HepG2 (cell line): ENCODE measurements around the gene MAN1A1. TPM values are rescaled to one million over a fixed set of nuclear protein-coding genes. Genes with fewer than 3 reads are reported as not detected.

ENCODE experiments used
- ARID4A ChIP-seq: sonication (generic); formaldehyde crosslinking; IDR thresholded peaks from 2 replicates; pipeline ENCODE4 v1.5.0; 2020; ENCODE audit warnings: mild to moderate bottlenecking, missing genetic modification reagents, borderline replicate concordance
- ARID5B ChIP-seq: IDR thresholded peaks from 2 replicates; pipeline ENCODE4 v1.4.0; 2020; ENCODE audit warnings: mild to moderate bottlenecking, missing genetic modification reagents
- ARNTL ChIP-seq: sonication (generic); formaldehyde crosslinking; IDR thresholded peaks from 2 replicates; pipeline ENCODE4 v1.4.0; 2020; ENCODE audit warnings: mild to moderate bottlenecking, missing genetic modification reagents
- DRAP1 ChIP-seq: IDR thresholded peaks from 2 replicates; pipeline ENCODE4 v1.6.1; 2016; ENCODE audit warnings: missing genetic modification reagents, missing compliant biosample characterization
- FOXO1 ChIP-seq: sonication (generic); formaldehyde crosslinking; IDR thresholded peaks from 2 replicates; pipeline ENCODE4 v1.4.0; 2020; ENCODE audit warnings: missing genetic modification reagents
- HMGA1 ChIP-seq: sonication (generic); formaldehyde crosslinking; conservative IDR thresholded peaks from 2 replicates; pipeline ENCODE4 v1.4.0; 2020; ENCODE audit warnings: missing genetic modification reagents
- NFYC ChIP-seq: IDR thresholded peaks from 2 replicates; pipeline ENCODE4 v1.6.1; 2016; ENCODE audit warnings: missing genetic modification reagents, missing compliant biosample characterization
- NKX3-1 ChIP-seq: sonication (generic); formaldehyde crosslinking; IDR thresholded peaks from 2 replicates; pipeline ENCODE4 v1.5.0; 2020; ENCODE audit warnings: missing genetic modification reagents
- PBX2 ChIP-seq: IDR thresholded peaks from 2 replicates; pipeline ENCODE4 v1.6.1; 2016; ENCODE audit warnings: control low read depth
- PITX1 ChIP-seq: sonication (generic); formaldehyde crosslinking; IDR thresholded peaks from 2 replicates; pipeline ENCODE4 v1.5.1; 2020; ENCODE audit warnings: mild to moderate bottlenecking, missing genetic modification reagents
- SKI ChIP-seq: fragments of 450-650 bp; IDR thresholded peaks from one replicate; pipeline ENCODE4 v1.6.1; 2018; ENCODE audit warnings: mild to moderate bottlenecking; ENCODE audit not compliant: partially characterized antibody
- SMARCC2 ChIP-seq: fragments of 450-650 bp; IDR thresholded peaks from 2 replicates; pipeline ENCODE4 v1.6.1; 2017; ENCODE audit warnings: antibody characterized with exemption, mild to moderate bottlenecking
- ZBTB37 ChIP-seq: sonication (generic); formaldehyde crosslinking; IDR thresholded peaks from 2 replicates; pipeline ENCODE4 v1.4.0; 2020; ENCODE audit warnings: mild to moderate bottlenecking, missing genetic modification reagents
- ZFP91 ChIP-seq: sonication (generic); formaldehyde crosslinking; IDR thresholded peaks from 2 replicates; pipeline ENCODE4 v1.9.0; 2022; ENCODE audit warnings: missing genetic modification reagents, mild to moderate bottlenecking, borderline replicate concordance
- ZMAT3 ChIP-seq: sonication (generic); formaldehyde crosslinking; conservative IDR thresholded peaks from 2 replicates; pipeline ENCODE4 v1.7.0; 2021; ENCODE audit warnings: missing genetic modification reagents
- ZNF468 ChIP-seq: sonication (generic); formaldehyde crosslinking; IDR thresholded peaks from 2 replicates; pipeline ENCODE4 v1.8.0; 2022; ENCODE audit warnings: mild to moderate bottlenecking, moderate library complexity, missing genetic modification reagents
- ZNF792 ChIP-seq: IDR thresholded peaks from 2 replicates; pipeline ENCODE4 v1.6.1; 2016
- polyA plus RNA-seq, 8 experiments: library from polyadenylated mRNA; depleted of rRNA in 3 of 8; stranded (reverse) in 7 of 8; unstranded in 1 of 8; fragments of >200 nt; fragmentation: Illumina TruSeq in 4 of 8; extraction: Trizol in 4 of 8; gene quantifications; 2 replicates each; pipeline versions ENCODE4 v1.2.1 to v1.2.3, GENCODE V29; 2011 to 2016; ENCODE audit warnings: low read depth in 4 of 8, missing spikeins in 1 of 8, mixed read lengths in 1 of 8; ENCODE audit not compliant: insufficient read depth in 1 of 8
- total RNA-seq, 5 experiments: library from RNA; depleted of rRNA; stranded (reverse); fragments of >200 nt; fragmentation: Illumina TruSeq; extraction: Trizol; gene quantifications; 2 replicates each; pipeline ENCODE4 v1.2.3, GENCODE V29; 2016; ENCODE audit warnings: low read depth in 1 of 5

Gene MAN1A1
- total and polyA plus RNA-seq, 2 of the 13 experiments (the other 11 are each of a cell fraction or from before 2014, with no cell fraction given) = 156 to 236 TPM

- TF ChIP-seq ARID5B (CRISPR knock-in tag) (peak; percentile 99), PITX1 (peak; percentile 100), NFYC (CRISPR knock-in tag) (0 out of 2 replicates have a peak, but pooled peaks have one; percentile 6), ZMAT3 (0 out of 2 replicates have a peak, but pooled peaks have one; percentile 62), ARID4A (CRISPR knock-in tag) (peak; percentile 82), NKX3-1 (peak; percentile 79), ZBTB37 (CRISPR knock-in tag) (0 out of 2 replicates have a peak, but pooled peaks have one; percentile 11), ZNF468 (CRISPR knock-in tag) (no peak), ARNTL (CRISPR knock-in tag) (peak; percentile 83), PBX2 (CRISPR knock-in tag) (peak; percentile 52; the same call in 1 of the 2 replicates), DRAP1 (CRISPR knock-in tag) (peak; percentile 56; the same call in 1 of the 2 replicates), FOXO1 (CRISPR knock-in tag) (peak; percentile 95), SMARCC2 (no peak), ZNF792 (CRISPR knock-in tag) (peak; percentile 35; the same call in 1 of the 2 replicates), HMGA1 (CRISPR knock-in tag) (no peak), SKI (peak; percentile 69), ZFP91 (CRISPR knock-in tag) (peak; percentile 83)
These were observed 2.0 kb downstream of the MAN1A1 start (continued) for GRCh38 chr6:119347466-119348095.
